ENCODE measurements around the gene TNP1.

Gene TNP1

GRCh38 chr2:216810399-216811160 is 49.3 kb downstream of the TNP1 start:
- Histone ChIP-seq H3K9me3 (ENCODE audit: control insufficient read depth, insufficient read depth, low read depth, low read length) (no peaks in the 10 kb centered on the region), H3K4me3 (ENCODE audit: low read depth, low read length) (no peak overlapping the region), H3K4me1 (ENCODE audit: control insufficient read depth, insufficient read depth, low read length) (no peaks in the 10 kb centered on the region), H3K36me3 (ENCODE audit: control insufficient read depth in 2 of 2, insufficient read depth in 1 of 2, low read length in 2 of 2) (no peaks in the 10 kb centered on the region), H3K27ac (ENCODE audit: extremely low read depth, low read depth, low read length) (no peak overlapping the region)
- TF ChIP-seq SP7 (tag by site-specific recombination; IDR thresholded peaks at IDR 0.05) (no peak), KLF8 (tag by site-specific recombination; IDR thresholded peaks at IDR 0.05) (no peak), ZFP41 (tag by site-specific recombination; IDR thresholded peaks at IDR 0.05; ENCODE audit: borderline replicate concordance) (no peak), ZFHX2 (tag by site-specific recombination; conservative IDR thresholded peaks at IDR 0.05) (no peak), PRDM6 (tag by site-specific recombination; IDR thresholded peaks at IDR 0.05) (no peak), ZNF133 (tag by site-specific recombination; IDR thresholded peaks at IDR 0.05) (no peak), ZNF518A (tag by site-specific recombination; conservative IDR thresholded peaks at IDR 0.05; ENCODE audit: low read depth) (no peak), AEBP2 (tag by site-specific recombination; IDR thresholded peaks at IDR 0.05; ENCODE audit: borderline replicate concordance) (no peak), ZNF23 (tag by site-specific recombination; IDR thresholded peaks at IDR 0.05; ENCODE audit: borderline replicate concordance) (no peak)
- POLR2A ChIA-PET: no interaction called here
- CTCF ChIA-PET: interaction anchor here (0.8 kb wide), 1 partner anchor 92 kb away, joined by 3 read pairs; no protein-coding TSS in a partner anchor

Measured in HEK293 (cell line).